ENCODE measurements around the gene CTNNBL1.

Gene CTNNBL1

GRCh38 chr20:37895166-37895565 is 201.3 kb downstream of the CTNNBL1 start:
- DNase-seq (ENCODE audit: low read depth in 2 of 3, low spot score in 1 of 3) = no peak

- DNase-seq (ENCODE audit: low read depth in 2 of 3, low spot score in 1 of 3) = no peak
These were observed 203.2 kb downstream of the CTNNBL1 start for GRCh38 chr20:37896932-37897548.

- DNase-seq (ENCODE audit: low read depth in 2 of 3, low spot score in 1 of 3) = no peak
These were observed 204.6 kb downstream of the CTNNBL1 start for GRCh38 chr20:37898233-37899104.

GRCh38 chr20:37899105-37900045 is 205.5 kb downstream of the CTNNBL1 start:
- DNase-seq (ENCODE audit: low read depth in 2 of 3, low spot score in 1 of 3) = no peak

GRCh38 chr20:37901240-37901639 is 207.4 kb downstream of the CTNNBL1 start:
- DNase-seq (ENCODE audit: low read depth in 2 of 3, low spot score in 1 of 3) = no peak

- peak in 1 of 3 donors; percentile 11 for DNase-seq (ENCODE audit: low read depth in 2 of 3, low spot score in 1 of 3)
These were observed 208.0 kb downstream of the CTNNBL1 start for GRCh38 chr20:37901654-37902503.

GRCh38 chr20:37902504-37903313 is 208.9 kb downstream of the CTNNBL1 start, which contains the start of gene VSTM2L:
TSS of gene VSTM2L (plus strand) at chr20:37903127. CDS start at chr20:37903351, 224 bp downstream.
- no peak for DNase-seq (ENCODE audit: low read depth in 2 of 3, low spot score in 1 of 3)

GRCh38 chr20:37903317-37904007 is 209.6 kb downstream of the CTNNBL1 start:
- no peak for DNase-seq (ENCODE audit: low read depth in 2 of 3, low spot score in 1 of 3)

GRCh38 chr20:37904008-37904642 is 210.3 kb downstream of the CTNNBL1 start:
- no peak for DNase-seq (ENCODE audit: low read depth in 2 of 3, low spot score in 1 of 3)

GRCh38 chr20:37904845-37905373 is 211.1 kb downstream of the CTNNBL1 start:
- DNase-seq (ENCODE audit: low read depth in 2 of 3, low spot score in 1 of 3) = no peak

GRCh38 chr20:37905671-37906613 is 212.1 kb downstream of the CTNNBL1 start:
- no peak for DNase-seq (ENCODE audit: low read depth in 2 of 3, low spot score in 1 of 3)

GRCh38 chr20:37907330-37907676 is 213.5 kb downstream of the CTNNBL1 start:
- DNase-seq (ENCODE audit: low read depth in 2 of 3, low spot score in 1 of 3) = no peak

GRCh38 chr20:37907677-37908401 is 214.0 kb downstream of the CTNNBL1 start:
- no peak for DNase-seq (ENCODE audit: low read depth in 2 of 3, low spot score in 1 of 3)

- DNase-seq (ENCODE audit: low read depth in 2 of 3, low spot score in 1 of 3) = no peak
These were observed 217.4 kb downstream of the CTNNBL1 start for GRCh38 chr20:37911261-37911660.

GRCh38 chr20:37911838-37912281 is 218.0 kb downstream of the CTNNBL1 start:
- DNase-seq (ENCODE audit: low read depth in 2 of 3, low spot score in 1 of 3) = no peak

GRCh38 chr20:37912874-37913273 is 219.0 kb downstream of the CTNNBL1 start:
- no peak for DNase-seq (ENCODE audit: low read depth in 2 of 3, low spot score in 1 of 3)

Data from stimulated activated CD4-positive, alpha-beta T cell treated with anti-CD3 and anti-CD28 coated beads, Interleukin-12 subunit alpha, Interleukin-12 subunit beta, amount 100 ng/mL, for 48 hours (primary cell).